Mammary epithelial cell (primary cell): ENCODE measurements around the gene PAPOLG.

ENCODE experiments used
- EZH2 ChIP-seq: IDR thresholded peaks from 2 replicates; pipeline ENCODE4 v1.6.1; 2012; ENCODE audit warnings: low read length, inconsistent platforms, borderline replicate concordance
- TF ChIP-seq, protein P1 (sequence below), 2 donors: IDR thresholded peaks in 1 of 2; conservative IDR thresholded peaks in 1 of 2; 2 replicates each; pipeline ENCODE4 v1.5.1; 2011 to 2012; ENCODE audit warnings: inconsistent platforms in 2 of 2, low read length in 2 of 2, mild to moderate bottlenecking in 2 of 2, control low read depth in 1 of 2, low read depth in 1 of 2; ENCODE audit not compliant: insufficient read depth in 1 of 2; ENCODE audit errors: extremely low read depth in 1 of 2

DNA sequence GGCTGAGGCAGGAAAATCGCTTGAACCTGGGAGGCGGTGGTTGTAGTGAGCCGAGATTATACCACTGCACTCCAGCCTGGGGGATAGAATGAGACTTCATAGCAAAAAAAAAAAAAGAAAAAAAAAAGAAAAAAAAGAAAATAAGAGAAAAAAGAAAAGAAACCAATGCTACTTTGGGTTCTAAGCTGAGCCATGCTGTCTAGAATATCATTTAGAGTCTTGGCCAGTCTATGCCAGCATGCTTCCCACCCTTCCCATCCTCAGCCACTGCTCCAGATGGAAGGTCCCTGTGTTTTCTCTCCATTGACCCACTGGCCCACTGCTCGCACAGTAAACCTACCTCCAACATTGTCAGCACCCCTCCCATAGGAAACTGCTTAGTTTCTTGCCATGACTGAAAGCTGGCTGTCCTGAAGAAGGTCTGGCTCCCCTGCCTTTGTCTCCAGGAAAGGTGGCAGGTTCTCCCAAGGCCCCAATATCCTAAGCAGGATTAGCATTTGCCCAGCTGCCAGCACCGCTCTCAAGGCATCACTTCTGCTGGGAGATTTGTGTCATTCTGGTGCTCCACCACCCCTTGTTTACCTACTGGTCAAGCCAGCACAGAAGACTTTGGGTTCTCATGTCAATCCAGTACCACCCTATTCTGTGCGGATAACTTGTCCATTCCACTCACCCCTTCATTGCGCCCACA lies 47.3 kb upstream of the PAPOLG start:
- TF ChIP-seq, protein P1, sequence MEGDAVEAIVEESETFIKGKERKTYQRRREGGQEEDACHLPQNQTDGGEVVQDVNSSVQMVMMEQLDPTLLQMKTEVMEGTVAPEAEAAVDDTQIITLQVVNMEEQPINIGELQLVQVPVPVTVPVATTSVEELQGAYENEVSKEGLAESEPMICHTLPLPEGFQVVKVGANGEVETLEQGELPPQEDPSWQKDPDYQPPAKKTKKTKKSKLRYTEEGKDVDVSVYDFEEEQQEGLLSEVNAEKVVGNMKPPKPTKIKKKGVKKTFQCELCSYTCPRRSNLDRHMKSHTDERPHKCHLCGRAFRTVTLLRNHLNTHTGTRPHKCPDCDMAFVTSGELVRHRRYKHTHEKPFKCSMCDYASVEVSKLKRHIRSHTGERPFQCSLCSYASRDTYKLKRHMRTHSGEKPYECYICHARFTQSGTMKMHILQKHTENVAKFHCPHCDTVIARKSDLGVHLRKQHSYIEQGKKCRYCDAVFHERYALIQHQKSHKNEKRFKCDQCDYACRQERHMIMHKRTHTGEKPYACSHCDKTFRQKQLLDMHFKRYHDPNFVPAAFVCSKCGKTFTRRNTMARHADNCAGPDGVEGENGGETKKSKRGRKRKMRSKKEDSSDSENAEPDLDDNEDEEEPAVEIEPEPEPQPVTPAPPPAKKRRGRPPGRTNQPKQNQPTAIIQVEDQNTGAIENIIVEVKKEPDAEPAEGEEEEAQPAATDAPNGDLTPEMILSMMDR (conservative IDR thresholded peaks at IDR 0.05 in 1 of 2, IDR thresholded peaks at IDR 0.05 in 1 of 2; ENCODE audit: extremely low read depth in 1 of 2, insufficient read depth in 1 of 2, low read depth in 1 of 2, low read length in 2 of 2) = no peak
- TF ChIP-seq EZH2 = no peak
